SKM-1 treated with dmso at 0.1 percent for 144 hours (cell line): Measurements from ENCODE around the gene INPP5K.
"Not testable (repeated sequence)": the region's sequence is repeated elsewhere in the genome, so short reads cannot be mapped to it uniquely, and the experiment has no call there.

Experiments
- DNase-seq: peaks from one replicate; lab custom pipeline; 2025; ENCODE audit not compliant: unreplicated experiment; lab: John Stamatoyannopoulos, UW

The INPP5K gene

DNA sequence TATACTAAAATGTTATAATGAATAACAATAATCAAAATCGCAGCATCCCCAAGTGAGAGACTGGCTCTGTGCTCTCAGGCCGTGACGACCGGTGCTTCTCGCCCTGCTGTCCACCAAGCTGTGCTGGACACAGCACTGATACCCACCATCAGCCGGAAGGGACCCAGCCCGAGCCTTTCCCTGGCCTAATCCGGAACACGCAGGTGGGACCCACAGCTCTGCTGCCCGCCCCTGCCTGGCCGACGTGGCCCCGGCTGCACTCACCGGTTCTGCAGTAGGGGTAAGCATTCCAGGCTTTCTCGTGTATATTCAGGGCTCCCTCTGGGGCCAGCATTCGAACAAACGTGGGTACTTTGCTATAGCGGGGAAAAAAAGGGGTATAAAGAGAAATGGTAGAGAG is 31.6 kb upstream of the INPP5K start:
- DNase-seq, result no peak

DNA sequence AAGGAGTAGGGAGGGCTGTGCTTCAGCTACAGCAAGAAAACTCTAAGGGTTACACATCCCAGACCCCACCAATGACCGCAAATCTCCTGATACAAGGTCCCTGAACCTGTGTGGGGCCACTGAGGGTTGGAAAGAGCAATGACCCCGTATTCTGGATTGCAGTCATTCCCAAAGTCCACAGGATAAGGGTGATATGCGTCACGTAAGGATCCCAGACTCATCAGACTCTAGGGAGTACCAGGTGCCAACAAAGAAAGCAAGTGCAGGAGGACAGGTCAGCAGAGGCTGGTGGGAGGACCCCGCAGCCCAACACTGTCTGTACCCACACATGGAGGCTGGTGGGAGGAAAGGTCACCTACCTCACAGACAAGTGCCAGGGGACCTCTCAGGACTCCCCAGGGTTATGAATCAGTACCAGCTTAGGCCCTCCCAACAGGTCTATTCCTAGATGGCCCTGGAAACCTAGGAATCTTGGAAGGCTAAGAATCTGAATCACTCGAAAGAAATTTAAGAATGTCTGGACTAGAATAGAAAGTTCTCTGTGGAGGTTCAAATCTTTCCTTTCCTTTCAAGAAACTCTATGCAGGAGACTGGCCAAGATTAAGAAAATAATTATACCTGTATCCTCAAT is 30.0 kb upstream of the INPP5K start:
- no peak for DNase-seq

DNA sequence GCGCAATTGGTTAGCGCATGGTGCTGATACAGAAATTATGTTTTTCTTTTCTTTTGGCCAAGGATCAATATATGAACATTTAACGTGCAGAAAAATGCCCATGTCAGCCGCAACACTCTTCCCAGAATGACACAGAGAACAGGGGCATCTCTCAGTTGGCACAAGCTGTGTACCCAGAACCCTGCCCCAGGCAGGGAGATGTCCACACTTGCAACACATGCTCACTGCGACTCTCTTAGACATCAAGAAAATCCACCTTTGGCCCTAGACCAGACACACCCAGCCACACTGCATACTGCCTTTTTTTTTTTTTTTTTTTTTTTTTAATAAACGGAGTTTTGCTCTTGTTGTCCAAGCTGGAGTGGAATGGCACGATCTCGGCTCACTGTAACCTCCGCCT is 29.2 kb upstream of the INPP5K start:
- DNase-seq, result no peak

DNA sequence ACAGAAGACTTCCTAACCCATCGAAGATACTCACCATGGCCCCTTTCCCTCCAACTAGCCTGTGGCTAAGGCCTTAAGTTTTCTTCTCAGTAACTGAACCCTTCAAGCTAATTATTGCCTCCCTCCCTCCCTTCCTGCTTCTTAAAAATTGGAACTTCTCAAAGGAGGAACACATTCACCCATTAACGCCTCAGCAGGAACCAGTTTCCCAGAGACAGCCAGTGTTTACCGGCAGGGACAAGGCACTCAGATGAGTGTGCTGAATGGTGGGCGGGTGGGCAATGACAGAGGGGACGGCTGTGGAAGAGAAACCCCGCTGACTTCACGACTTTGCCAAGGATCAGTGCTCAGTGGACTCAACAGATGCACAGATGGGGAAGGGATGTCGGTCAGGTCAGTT is 25.9 kb upstream of the INPP5K start:
- no peak for DNase-seq

DNA sequence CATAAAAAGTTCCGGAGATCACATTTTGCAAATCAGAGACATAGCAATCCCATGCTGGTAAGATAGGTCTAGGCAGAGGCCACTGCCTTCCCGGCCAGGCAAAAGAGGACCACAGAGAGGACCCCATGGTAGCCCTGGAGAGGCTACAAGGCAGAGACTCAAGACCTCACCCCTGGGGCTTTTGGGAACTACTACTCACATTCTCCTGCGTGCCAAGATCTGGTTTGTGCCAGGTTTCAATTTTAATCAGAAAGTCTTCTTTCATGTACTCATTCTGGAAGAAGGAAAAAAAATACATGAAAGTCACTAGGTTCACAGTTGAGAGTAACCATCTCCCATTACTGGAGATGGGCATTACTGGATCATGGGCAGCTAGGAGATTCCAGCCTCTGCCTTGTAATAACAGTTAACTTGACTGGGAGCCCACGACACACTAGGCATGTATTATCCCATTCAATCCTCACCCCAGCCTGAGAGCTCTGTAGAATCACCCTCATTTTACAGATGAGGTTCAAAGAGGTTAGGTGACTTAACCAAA is 25.0 kb upstream of the INPP5K start:
- DNase-seq, result no peak

DNA sequence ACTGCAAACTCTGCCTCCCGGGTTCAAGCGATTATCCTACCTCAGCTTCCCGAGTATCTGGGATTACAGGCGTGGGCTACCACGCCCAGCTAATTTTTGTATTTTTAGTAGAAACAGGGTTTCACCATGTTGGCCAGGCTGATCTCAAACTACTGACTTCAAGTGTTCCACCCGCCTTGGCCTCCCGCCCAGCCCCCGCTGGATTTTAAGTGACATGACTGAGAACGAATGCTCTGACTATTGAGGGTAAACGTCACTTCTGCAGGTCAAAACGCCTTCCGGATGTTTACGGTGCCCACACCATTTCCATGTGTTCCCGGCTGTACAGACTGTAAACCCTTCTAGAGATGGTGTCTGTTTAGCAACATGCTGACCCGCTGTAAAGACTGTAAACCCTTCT is 23.4 kb upstream of the INPP5K start:
- DNase-seq, result no peak

DNA sequence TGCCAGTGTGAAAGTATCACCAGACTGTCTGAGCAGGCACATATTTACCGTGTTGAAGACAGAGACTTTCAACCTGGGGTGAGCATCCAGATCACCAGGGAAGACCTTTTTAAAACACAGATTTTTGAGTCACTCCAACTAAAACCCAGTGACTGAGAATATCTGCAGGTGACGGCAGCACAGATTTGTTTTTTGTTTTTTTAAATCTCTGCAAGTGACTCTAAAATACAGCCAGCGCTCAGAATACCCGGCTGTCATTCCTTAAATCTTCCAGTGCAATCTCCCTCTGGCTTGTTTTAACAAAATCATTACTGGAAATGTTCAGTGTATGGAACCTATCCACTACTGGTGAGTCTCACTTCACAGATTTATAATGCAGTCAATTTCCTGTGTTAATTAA is 19.3 kb upstream of the INPP5K start:
- DNase-seq, result no peak

DNA sequence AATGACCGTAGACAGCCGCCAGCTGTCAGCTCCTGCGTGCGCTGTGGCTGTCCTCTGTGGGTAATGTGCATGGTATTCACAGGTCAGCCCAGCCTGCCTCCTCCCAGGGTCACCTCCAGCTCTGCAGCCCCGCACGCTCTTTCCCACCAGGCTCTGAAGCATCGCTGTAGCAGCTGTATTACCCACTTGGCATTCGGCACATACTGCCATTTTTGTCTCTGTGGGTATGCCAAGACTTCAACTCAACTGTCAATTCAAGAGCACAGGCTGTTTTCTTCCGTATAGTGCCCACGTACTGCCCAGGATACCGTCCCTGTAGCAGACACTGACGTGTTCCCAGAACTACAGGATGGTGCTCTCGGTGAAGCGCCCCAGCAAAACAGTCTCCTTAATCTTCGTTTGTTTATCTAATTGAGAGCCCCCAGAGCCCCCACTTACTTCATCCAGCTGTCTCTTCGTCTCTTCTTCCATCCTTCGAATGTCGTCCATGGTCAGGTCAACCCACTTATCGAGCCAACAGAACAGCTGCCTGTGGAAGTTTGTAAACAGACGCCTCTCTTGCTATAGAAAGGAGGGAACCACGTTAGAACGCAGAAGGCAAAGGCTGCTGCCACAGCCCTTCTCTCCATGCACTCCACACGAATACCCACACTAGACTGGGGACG is 17.4 kb upstream of the INPP5K start:
- no peak for DNase-seq

DNA sequence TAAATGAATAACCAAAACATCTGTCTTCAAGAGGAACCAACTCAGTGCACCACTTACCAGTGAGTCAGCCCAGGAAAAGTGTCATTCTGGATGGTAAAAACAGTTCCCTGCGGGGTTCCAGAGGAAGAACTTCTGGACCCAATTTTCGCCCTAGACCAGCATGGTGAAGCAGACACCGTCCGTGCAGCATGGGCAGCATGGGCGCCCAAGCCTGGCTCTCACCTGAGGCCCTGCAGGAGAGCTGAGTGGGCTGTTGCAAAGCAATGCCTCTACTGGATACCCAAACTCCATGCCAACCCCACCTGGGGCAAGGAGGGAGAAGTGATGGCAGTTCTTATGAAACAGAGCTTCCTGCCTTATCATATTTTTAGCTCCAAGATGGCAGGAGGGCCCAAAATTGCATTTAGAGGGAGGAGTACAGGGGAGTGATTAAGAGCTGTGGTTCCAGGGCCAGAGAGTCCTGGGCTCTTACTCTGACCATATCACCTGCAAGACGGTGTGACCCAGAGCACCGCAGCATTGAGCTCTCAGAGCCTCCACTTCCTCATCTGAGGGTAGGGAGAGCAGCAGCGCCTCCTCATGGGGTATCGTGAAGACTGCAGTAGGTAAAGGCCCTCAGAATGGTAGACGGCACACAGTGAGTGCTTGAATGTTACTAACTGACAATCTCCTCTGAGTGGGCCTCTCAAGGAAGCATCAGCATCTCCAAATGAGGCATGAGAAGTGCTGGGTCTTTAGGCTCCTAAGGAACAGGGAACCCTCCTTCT is 16.6 kb upstream of the INPP5K start:
- DNase-seq, result peak; percentile 24

DNA sequence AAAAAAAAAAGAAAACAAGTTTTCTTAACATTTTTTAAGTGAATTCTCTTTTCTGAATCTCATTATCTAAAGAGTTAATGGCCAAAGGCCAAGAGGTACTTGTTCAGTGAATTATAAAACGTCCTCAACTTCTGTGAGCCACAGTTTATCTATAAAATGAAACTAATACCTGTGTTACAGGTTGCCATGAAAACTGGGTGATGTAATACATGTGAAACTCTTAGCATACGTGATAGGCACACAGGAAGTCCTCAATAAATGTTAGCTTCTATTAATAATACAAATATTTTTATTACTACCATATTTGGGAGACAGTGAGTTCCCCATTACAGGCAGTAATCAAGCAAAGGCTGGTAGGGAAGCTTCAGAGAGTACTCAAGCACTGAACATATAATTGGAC is 13.5 kb upstream of the INPP5K start:
- no peak for DNase-seq

DNA sequence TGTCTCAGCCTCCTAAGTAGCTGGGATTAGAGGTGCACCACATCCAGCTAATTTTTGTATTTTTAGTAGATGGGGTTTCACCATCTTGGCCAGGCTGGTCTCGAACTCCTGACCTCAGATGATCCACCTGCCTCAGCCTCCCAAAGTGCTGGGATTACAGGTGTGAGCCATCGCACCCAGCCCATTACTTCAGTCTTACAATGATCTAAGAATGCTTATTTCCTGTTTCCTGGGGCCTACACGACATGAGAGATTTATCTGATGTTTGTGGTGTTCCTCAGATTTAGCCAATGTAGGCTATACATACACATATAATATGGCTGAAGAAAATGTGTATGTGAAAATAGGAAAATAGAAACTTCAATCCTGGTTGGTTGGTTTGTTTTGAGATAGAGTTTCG is 10.5 kb upstream of the INPP5K start:
- not testable (repeated sequence) for DNase-seq

DNA sequence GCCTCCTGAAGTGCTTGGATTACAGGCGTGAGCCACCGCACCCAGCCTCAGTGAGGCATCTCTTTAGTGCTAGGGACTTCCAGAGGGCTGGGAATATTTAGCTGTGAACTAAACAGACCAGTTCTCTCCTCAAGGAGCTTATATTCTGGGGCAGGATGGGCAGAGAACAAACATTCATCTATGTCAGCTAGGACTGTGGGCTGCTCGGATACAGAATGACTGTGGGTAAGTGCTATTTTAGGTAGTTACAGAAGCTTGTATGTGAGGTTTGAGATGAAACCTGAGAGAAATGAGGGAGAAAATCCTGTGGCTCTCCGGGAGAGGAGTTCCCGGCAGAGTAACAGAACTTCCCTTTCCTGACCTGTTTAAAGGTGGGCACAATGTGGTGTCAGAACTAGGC is 6.2 kb upstream of the INPP5K start:
- no peak for DNase-seq

DNA sequence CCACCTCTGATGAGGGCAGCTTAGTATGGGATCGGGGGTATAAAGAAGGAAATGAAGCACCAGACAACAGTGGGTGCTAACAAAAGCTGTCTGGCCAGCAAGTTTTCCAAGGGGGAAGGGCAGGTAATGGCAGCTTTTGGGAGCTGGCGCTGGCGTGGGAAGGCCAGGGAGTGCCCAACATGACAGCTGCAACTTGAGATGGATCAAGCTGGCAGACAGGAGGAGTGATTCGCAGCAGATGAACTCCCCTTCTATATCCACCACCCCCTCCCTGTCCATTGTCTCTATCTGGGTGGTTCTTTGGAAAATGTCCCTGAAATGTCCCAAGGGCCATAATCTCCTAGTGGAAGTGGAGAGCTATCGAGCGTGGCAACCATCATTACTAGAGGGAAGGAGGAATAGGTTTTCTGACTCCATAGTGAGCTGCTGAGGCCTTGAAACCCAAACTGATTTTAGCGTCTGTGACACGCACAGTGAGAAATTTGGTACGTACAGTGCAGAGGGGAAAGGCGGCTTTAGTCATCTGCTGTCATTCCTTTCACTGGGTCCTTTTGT is 4.8 kb upstream of the INPP5K start:
- no peak for DNase-seq

DNA sequence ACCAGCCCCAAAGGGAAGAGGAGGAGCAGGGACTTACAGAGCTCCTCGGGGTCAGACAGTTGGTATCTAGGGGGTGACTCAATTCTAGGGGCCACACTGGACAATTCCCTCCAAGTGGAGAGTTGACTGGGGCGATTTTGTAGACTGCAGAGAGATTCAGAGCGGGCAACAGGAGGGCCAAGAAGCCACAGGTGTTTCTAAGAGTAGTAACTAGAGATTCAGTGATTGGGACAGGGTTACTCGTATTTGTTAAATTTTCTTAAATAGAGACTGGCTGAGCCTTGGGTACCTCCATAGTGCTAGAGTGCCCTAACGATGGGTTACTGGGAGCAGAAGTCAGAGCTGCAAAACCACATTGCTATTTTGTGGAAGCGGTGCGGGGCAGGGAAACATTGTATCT is 3.3 kb upstream of the INPP5K start:
- DNase-seq, result no peak

DNA sequence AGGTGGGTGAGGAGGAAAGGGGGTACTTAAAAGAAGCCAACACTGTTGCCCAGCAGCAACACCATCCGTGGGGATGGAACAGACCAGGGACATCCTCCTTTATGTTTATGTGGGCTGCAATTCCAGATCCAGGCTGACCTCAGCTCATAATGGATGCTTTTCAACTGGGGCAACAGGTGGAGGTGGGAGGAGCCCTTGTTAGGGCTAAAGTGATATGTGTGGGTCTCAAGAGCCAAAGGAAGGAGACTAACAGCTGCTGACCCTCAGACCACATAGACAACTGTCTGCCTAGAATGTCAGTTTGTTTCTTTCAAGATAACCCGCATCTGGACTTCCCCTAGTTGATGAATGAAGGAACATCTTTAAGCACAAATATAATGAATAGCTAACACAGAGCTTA is 2.0 kb upstream of the INPP5K start:
- DNase-seq, result no peak

DNA sequence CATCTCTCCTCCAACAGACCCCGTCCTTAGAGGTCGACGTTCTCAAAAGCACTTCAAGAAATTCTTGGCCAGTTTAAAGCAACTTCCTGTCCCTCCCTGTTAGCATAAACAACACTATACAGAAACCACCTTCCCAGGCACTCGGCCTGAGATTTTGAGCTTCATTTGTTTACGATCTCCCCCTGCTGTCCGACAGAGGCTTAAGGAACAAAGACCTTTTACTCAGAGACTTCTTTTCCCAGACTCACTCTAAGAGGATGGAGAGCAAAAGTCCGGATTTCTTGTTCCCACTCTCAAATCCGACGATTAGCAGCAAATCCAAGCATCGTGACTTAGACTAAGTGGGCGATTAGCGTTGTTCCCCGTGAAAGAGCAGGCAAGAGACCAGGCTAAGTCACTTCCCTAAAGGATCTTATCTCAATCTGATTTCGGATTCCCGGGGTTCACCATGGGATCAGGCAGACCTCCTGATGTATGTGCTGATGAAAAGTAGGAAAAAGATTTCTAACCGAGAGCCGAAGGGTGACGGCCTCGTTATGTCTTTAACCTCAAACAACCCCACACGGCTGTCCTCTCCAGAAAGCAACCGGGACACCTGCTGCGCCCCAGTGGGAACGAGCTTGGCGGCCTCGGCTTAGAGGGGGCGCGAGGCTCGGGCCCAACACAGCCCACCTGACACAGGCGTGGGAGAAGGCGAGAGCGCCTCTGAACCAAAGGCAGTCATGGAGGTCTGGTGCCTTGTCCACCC is 598 bp downstream of the INPP5K start:
- DNase-seq, result peak; percentile 22

DNA sequence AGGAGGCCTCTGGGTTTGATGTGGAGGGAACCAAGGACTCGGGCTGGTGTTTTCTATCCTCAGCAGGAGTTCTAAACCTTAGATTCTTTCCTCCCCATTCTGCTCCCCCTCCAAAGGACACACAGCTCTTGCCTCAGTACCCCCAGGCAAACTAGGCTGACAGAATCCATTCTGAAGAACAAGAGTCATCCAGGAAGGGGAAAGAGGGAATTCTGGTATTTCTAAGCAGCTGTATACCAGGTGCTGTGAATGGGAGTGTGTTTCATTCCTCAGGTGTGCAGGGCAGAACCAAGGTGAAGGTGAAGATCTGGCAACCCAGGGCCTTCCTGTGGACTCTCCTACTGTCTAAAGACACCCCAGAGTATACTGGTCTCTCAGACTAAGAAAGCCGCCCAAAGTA is 4.1 kb downstream of the INPP5K start:
- no peak for DNase-seq

DNA sequence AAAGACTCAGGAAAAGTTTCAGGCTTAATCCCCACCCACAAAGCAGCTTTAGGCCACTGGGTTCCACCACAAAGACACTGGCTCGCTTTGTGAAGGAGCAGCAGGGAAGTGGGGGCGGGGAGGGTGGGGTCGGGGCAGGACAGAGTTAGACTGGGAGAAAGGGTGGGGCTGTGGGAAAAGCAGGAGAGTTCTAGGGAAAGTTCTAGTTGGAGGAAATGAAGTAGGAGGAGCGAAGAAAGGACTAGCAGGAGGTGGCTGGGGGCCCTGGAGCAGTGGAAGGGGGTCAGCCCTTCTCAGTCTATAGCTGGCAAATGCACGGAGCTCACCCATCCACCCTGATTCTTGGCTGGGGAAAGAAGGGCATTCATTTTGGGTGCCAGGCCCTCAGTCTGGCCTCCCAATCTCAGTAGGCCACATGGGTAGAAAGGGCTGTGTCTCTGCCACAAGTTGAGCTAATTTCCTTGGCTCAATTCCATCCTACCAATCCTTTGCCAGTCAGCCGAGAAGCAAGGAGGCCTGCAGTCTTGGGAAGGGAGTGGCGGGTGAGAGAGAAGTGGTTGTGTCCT is 4.6 kb downstream of the INPP5K start:
- DNase-seq, result no peak

DNA sequence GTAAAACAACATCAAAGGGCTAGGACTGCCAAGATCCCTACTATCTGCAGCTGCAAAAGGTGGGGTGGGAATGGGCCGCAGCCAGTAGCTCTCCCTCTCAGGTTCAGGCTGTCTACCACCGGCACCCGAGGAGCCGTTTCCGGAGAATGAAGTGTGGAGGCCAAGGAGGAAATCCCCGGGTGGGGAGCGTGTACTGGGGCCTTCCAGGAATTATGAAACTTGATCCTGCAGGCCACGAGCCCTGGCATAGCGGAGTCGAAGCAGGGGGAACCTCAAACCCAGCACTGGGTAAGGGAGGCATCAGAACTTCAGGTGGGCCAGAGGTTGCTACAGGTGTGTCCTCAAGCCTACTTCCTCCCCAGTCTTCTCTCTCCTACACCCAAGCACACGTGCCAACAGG is 5.1 kb downstream of the INPP5K start:
- DNase-seq, result no peak

DNA sequence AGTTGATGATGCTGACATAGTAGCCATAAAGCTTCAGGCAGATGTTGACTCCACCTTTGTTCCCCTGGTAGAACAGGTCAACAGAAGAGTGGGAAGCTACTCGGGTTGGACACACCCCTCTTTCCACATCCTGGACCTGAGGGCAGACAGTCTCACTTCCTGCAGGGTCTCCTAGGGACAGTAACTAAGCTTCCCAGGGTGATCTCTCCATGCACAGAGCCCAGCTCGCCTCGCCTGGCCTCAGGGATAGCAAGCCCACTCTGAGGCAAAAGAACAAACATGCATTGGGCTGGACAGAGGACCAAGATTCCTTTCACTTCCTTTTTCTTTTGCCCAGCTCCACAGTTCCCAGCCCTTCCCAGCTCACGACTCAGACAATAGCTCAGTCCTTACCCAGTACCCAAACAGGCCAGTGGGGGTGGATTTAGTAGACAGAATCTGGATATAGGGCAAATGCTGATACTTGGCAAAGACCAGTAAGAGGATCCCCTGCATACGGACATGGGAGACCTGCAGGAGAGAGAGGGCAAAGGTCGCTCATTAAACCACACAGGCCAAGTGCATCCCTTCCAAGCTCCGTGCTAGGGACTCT is 7.0 kb downstream of the INPP5K start:
- DNase-seq, result no peak
